ENCODE results near the gene ZNF678. TPM values are rescaled to one million over a fixed set of nuclear protein-coding genes. Genes with fewer than 3 reads are reported as not detected.

ZNF678 gene
- total and polyA plus RNA-seq, 2 of the 4 experiments (the other 2 are of a cell fraction), result 1.3 to 4.8 TPM

DNA sequence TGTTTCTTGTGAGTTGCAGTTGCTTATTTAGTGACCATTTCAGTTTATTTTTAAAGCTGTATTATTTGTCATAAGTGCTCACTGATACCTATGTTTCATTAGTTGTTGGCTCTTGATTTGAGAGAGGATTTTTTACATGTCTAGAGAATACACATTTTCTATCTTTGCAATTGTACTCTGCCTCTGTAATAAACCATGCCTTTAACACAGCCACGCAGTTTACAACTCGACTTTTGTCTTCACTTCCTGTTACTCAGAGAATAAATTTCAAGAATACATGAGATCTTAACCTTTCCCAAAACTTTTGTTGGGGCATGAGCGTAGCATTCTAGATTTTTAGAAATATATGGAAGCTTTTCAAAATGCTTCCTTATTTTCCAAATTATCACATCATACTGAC lies 14.9 kb upstream of the ZNF678 start:
- H3K4me3 ChIP-seq (ENCODE audit: insufficient read depth, low read depth, low read length), result no peak overlapping the region
- H3K4ac ChIP-seq (ENCODE audit: low read depth, low read length), result no peak overlapping the region
- no peak overlapping the region for H4K5ac ChIP-seq (ENCODE audit: low read depth, low read length)
- no peak overlapping the region for H2AK5ac ChIP-seq (ENCODE audit: low read depth, low read length)
- no peak overlapping the region for H4K8ac ChIP-seq (ENCODE audit: low read depth in 2 of 2, low read length in 2 of 2)
- no peaks in the 10 kb centered on the region for H3K36me3 ChIP-seq (ENCODE audit: control insufficient read depth, insufficient read depth, low read length)
- dilution Hi-C loops (cut with HindIII; ENCODE audit: low sequenced_read_pairs, unreplicated experiment), result no loop called here
- H2AK9ac ChIP-seq (replicated peaks; ENCODE audit: low read depth, low read length, poor library complexity), result no peak overlapping the region
- intact Hi-C loops (cut with micrococcal nuclease), result loop anchor here (10.0 kb wide), 1 partner anchor 396 kb away; the partner anchor contains the start of gene WNT9A
- no peak overlapping the region for H3K27ac ChIP-seq (ENCODE audit: insufficient read depth, low read length)
- in situ Hi-C loops (cut with MboI; ENCODE audit: low sequenced_read_pairs), result no loop called here
- H3K56ac ChIP-seq (ENCODE audit: extremely low read depth, insufficient read depth, low read length), result no peak overlapping the region
- H3K18ac ChIP-seq (ENCODE audit: low read depth, low read length), result no peak overlapping the region
- peaks cover 2% of the 10 kb centered on the region; the same call in 1 of the 2 replicates for H3K9me1 ChIP-seq (ENCODE audit: insufficient read depth, low read length)
- no peak overlapping the region for H2BK15ac ChIP-seq (ENCODE audit: low read depth, low read length)
- H3K9ac ChIP-seq (ENCODE audit: low read depth, low read length), result no peak overlapping the region
- H4K20me1 ChIP-seq (ENCODE audit: insufficient read depth, low read length), result no peaks in the 10 kb centered on the region
- no peak overlapping the region for H3K14ac ChIP-seq (replicated peaks; ENCODE audit: low read depth, low read length)
- CTCF ChIA-PET, result no interaction called here
- WGBS, 2 experiments (ENCODE audit: extremely low coverage in 2 of 2, insufficient read length in 1 of 2), result no CpG with 5 or more reads among the region's 3 CpGs
- no peak overlapping the region for H3K4me2 ChIP-seq (ENCODE audit: low read depth, low read length)
- no peak overlapping the region for H2BK120ac ChIP-seq (ENCODE audit: low read depth, low read length)
- no TSS peak for BruUV-seq (replicated peaks)
- no peaks in the 10 kb centered on the region for H3K79me1 ChIP-seq (ENCODE audit: low read depth in 1 of 2, low read length in 2 of 2)
- POLR2A ChIA-PET (ENCODE audit: unreplicated experiment), result no interaction called here
- DNase-seq (no peak), ATAC-seq (ENCODE audit: low read depth) (no peak)
- no peak overlapping the region for H2AFZ ChIP-seq (replicated peaks; ENCODE audit: low read length, poor library complexity)
- H3K23ac ChIP-seq (ENCODE audit: low read depth, low read length), result no peak overlapping the region
- TF ChIP-seq RAD21 (IDR thresholded peaks at IDR 0.05; ENCODE audit: low read length), result no peak
- TF ChIP-seq SMC3 (IDR thresholded peaks at IDR 0.05; ENCODE audit: low read depth, low read length), result no peak
- TF ChIP-seq, protein P1, sequence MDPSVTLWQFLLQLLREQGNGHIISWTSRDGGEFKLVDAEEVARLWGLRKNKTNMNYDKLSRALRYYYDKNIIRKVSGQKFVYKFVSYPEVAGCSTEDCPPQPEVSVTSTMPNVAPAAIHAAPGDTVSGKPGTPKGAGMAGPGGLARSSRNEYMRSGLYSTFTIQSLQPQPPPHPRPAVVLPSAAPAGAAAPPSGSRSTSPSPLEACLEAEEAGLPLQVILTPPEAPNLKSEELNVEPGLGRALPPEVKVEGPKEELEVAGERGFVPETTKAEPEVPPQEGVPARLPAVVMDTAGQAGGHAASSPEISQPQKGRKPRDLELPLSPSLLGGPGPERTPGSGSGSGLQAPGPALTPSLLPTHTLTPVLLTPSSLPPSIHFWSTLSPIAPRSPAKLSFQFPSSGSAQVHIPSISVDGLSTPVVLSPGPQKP (IDR thresholded peaks at IDR 0.05; ENCODE audit: borderline replicate concordance, low read depth, low read length), result no peak
- TF ChIP-seq MXI1 (IDR thresholded peaks at IDR 0.05; ENCODE audit: borderline replicate concordance, low read depth, low read length), result no peak
- TF ChIP-seq, protein P2, sequence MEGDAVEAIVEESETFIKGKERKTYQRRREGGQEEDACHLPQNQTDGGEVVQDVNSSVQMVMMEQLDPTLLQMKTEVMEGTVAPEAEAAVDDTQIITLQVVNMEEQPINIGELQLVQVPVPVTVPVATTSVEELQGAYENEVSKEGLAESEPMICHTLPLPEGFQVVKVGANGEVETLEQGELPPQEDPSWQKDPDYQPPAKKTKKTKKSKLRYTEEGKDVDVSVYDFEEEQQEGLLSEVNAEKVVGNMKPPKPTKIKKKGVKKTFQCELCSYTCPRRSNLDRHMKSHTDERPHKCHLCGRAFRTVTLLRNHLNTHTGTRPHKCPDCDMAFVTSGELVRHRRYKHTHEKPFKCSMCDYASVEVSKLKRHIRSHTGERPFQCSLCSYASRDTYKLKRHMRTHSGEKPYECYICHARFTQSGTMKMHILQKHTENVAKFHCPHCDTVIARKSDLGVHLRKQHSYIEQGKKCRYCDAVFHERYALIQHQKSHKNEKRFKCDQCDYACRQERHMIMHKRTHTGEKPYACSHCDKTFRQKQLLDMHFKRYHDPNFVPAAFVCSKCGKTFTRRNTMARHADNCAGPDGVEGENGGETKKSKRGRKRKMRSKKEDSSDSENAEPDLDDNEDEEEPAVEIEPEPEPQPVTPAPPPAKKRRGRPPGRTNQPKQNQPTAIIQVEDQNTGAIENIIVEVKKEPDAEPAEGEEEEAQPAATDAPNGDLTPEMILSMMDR (conservative IDR thresholded peaks at IDR 0.05; ENCODE audit: low read depth, low read length), result no peak
- TF ChIP-seq FOS (IDR thresholded peaks at IDR 0.05; ENCODE audit: low read depth, low read length), result no peak
- no peak for TF ChIP-seq RCOR1 (IDR thresholded peaks at IDR 0.05; ENCODE audit: insufficient replicate concordance, low read length)
- no peaks in the 10 kb centered on the region for H3K9me3 ChIP-seq (ENCODE audit: control insufficient read depth, insufficient read depth, low read length)
- H2BK5ac ChIP-seq (ENCODE audit: low read depth, low read length, poor library complexity, severe bottlenecking), result no peak overlapping the region
- H2BK20ac ChIP-seq (ENCODE audit: low read depth, low read length), result no peak overlapping the region
- H3K27me3 ChIP-seq (ENCODE audit: control insufficient read depth, insufficient read depth, low read length), result no peaks in the 10 kb centered on the region
- H4K91ac ChIP-seq (ENCODE audit: insufficient read depth, low read depth, low read length), result no peak overlapping the region
- H3K4me1 ChIP-seq (ENCODE audit: control insufficient read depth, insufficient read depth, low read length), result no peaks in the 10 kb centered on the region
